ENCODE measurements around the gene RNLS.

Gene RNLS

DNA sequence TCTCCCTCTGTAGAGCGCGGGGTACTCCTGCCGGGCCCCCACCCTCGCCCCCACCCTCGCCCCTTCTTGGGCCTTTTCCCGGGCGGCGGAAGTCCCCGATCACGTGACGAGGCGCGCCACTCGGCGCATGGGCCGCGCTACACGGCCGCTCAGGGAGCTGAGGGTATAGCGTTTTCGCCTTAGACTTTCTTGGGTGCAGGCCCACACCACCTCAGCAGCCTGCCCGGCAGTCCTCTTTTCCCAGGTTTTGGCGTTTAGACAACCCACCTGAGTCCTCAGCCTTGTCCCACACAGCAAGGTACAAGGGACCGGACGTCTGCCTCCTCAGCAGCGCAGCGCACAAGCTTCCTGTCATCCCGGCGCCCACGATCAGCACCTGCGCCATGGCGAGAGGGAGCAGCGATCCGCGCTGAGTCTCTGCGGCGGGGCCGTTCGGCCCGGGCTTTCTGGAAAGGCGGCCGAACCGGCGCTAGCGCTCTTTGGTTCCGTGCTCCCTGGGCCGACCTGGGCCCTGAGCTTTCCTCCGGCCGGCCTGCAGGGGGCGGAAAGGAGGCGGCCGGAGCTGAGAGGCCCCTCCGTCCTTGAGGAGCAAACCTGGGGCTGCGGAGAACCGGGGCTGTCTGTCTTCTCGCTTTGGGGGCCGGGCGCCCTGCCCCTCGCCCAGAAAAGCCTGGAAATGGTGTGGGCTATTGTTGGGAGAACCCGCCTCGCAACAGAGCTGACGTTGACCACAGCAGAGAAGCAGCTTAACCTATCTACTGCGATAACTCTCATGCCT is at the start of gene RNLS:
TSS of gene RNLS (minus strand) at position 513 of the 778 bp plus-strand sequence.
- peak; percentile 55 for DNase-seq

DNA sequence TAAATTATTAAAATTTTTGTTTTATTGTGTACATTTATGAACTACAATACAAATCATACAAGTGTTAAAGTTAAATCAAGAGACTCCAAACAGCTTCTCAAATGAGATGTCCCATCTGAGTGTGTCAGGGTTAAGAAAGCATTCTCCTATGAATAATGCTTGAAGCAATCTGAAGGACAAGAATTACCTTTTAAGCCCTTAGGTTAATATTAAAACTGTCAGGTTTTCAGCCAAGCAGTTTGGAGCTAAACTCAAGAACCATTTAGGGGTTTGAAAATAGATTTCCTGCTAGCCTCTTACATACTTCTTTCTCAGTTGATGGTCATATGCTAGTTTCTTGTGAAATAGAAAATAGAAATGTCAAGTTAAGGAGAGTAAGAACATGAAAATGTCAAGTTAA is 41.7 kb upstream of the RNLS start:
- DNase-seq = no peak

DNA sequence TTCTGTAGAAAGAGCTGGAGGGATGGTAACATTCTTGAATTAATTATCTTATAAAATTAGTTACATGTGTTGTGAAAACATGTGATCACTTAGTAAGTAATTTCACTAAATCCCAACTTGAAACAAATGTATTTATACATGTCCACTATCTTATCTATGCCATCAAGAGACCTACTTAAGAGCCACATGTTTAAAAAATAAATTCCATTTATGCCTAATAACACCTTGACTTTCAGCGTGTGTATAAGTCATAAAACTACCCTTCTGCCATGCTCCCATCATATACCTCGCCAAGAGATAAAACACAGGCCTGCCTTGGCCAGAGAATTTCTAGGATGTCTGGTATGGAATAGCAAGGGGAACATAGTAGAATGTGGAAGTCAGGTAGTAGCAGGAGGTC is 40.7 kb upstream of the RNLS start:
- DNase-seq = no peak

DNA sequence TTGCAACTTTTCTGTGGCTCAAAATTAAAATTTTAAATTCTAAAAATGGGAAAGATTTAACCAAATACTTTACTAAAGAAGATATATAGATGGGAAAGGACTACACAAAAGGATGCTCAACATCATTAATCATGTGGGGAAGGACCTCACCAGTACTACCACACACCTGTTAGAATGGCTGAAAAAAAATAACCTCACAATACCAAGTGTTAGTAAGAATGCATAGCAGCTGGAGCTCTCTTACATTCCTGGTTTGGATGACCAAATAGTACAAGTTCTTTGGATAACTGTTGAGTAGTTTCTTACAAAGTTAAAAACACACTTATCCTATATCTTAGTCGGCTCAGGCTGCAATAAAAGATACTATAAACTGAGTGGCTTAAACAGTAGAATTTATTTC is 37.3 kb upstream of the RNLS start:
- no peak for DNase-seq

DNA sequence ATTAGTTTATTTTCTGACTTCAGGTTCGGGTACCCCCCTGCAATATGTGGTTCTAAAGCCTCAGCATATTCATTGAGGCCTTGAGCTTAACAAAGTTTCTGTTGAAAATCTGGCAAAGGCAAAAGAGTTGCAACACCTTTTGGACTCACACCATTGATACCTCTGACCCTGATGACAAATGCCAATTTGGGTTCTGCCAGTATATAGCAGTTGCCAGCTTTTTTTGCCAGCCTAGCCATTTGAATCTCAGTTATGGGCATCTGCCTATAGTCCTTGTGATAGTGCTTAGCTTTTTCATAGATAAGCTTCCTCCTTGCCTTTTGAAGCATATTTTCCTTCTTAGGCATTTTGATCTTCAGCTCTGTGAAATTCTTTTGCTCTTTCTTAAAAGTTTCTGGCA is 35.4 kb upstream of the RNLS start:
- no peak for DNase-seq

DNA sequence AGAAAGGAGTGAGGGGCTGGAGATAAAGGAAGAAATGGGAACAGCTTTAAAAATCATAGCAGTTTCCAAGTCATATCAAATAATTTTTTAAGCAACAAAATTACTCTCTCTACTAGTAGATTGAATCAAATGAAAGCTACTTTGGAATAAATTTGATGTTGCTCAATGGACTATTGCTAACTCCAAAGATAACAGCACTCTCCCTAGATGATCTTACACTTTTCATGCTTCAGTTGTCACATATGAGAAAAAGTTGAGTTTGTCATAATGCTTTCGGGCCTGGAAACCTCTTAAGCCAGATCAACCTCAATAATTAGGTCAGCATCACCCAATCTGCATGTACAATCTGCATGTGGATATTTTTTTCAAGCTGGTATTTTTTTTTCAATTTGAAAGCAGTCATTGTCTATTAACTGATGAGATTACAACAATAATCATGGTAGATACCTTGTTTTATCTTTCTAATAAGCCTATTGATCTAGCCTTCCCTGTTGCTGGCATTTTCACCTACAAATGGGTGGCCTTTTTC is 34.7 kb upstream of the RNLS start:
- DNase-seq = no peak

DNA sequence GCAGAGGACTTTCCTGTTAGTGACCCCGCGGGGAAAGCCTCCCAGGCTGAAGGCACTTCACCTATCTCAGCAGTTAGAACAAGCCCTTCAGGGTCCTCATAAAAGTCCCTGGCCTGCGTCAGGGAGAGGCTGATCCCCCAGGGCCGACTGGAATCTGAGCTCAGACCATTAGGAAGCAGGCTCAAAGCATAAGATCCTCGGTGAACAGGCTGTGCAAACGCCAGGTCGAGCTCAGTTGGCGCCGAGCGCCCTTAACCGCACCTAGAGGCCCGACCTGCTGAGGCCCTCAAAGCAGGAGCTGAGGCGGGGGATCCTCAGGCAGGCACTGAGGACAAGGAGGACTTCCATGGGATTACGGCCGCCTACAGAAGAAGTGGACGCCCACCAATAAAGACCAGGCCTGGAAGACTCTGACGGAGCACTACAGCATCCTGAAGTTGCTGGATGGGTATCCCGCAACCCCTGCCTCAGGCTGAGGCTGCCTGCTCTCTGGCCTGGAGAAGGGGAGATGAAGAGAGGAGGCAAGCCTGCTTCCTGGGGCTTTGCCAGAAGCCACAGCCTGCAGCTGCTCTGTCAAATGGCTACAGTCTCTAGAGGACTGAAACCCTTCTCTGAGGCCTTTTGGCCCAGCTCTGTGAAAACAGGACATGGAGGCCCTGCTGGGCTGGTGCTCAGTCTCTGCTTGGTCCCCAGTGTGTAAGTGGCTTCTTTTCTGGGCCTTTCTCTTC is 33.3 kb upstream of the RNLS start:
- no peak for DNase-seq

DNA sequence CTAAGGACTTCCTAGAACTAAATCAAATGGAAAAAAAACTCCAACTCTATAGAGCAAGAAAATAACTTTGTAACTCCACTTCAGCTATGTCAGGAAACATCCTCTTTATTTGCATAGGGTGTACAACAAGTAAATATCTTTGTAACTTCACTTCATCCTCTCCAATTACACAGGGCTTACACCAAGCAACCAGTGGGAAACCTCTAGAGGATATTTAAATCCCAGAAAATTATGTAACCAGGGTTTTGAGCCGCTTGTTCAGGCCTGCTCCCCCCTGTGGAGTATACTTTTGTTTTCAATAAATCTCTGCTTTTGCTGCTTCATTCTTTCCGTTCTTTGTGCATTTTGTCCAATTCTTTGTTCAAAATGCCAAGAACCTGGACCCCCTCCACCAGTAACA is 25.7 kb upstream of the RNLS start:
- no peak for DNase-seq

DNA sequence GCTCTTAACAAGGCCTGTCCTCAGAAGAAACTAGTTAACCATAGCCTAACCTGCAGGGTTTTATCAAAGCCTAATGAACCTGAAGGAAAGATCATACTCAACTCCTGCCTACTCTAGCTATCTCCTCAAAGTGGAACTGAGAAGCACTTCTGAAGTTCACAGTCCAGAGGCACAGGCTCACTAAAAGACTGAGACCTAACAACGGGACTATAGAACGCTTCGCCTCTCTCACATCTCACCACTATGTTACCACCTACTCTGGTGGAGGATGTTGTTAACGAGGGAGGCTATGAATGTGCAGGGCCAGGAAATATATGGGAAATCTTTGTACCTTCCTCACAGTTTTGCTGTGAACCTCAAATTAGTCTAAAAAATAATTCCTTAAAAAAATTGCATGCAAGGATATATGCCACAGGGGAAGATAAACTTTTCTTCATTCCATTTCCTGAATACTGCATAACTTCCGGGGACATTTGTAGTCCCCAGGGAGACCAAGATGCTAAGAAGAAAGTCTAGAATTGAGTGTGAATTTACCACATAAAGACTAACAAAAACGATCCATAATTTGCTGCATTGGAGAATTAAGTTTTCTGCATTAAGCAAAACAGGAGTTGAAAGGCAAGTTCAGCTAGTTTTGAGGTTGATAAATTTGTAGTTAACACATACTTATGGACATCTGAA is 25.1 kb upstream of the RNLS start:
- no peak for DNase-seq

DNA sequence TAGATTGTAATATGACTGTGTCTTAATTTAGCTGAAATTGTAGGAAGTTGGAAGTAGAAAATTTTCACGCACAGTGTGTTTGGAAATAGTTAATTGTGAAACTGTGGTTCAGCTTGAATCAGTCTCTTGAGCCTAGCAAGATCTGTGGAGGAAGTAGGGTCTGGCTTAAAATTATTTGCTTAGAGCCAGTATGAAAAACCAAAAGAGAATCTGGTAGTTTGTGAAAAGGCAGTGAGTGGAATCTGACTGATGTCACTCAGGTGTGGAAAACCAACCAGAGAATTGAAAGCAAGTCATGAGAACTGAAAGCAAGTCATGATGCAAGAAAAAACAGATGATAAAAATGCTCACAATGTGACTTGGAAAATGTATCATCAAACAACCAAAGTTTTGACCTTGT is 14.9 kb upstream of the RNLS start:
- DNase-seq = no peak

DNA sequence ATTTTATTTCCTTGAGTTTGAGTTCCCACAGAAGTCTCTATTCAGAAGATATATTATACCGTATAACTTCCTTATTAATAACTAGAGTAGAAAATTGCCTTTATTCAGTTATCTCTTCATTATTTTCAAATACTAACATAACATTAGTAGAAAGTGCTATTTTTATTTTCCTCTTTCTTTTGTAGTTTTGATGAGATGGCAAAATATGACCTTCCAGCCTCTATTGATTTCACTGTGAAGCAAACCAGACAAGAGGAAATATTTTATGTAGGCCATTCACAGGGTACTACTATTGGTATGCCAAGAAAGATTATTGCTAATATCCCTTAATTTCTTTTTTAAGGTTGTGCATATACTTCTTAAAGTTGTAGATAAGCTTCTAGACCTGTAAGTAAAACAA is 11.4 kb upstream of the RNLS start:
- no peak for DNase-seq

DNA sequence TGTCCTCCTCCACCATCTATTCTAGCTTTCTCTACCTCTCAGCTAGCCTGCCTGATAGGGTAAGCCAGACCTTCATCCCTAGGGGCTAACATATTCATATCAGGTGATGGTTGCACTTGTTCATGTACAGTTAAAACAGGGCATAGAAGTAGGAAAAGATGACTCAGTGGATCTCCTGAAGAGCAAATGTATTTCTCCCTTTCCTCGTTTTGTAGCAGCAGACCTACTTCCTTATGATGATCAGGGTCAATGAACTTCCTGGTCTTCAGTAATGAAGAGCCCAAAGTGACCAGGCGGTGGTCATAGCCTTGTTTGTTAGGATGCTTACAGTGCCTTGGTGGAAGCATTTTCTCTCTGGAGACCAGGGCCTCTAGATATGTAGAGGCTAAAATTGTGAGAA is 9.8 kb upstream of the RNLS start:
- DNase-seq = no peak

DNA sequence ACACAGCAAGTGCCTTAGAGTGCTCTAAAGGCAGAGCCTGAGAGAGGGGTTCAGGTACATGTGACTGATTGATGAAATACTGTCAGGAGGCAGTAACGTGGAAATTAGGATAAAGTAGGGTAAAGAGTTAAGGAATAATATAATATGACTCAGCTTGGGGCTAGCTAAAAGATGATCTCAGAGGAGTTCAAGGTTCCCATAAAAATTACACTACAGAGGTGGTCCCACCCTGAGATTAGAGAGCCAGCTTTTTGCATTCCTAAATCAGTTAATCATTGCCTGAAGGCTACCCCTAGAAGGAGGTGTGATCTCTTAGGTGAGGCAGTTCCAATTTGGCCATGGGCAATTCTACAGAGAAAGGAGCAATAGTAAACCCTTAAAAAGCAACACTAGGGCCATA is 9.3 kb upstream of the RNLS start:
- DNase-seq = no peak

DNA sequence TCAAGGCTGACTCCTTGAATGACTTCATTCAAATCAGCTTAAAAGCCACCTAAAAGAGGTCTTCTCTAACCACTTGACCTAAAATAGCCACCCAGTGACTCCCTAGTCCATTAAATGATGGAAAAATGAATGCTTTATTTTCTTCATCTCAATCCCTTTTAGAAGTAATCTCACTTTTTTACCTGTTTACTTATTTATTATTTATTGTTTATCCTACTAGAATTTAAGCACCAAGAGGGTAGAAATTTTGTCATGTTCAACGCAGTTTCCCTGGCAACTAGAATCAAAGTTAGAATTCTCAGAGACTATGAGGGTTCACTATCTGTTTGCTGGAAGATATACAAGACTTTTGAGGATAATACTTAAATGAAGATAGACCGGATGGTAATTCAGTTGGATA is 3.3 kb upstream of the RNLS start, which contains the start of gene LIPJ:
TSS of gene LIPJ (plus strand) at position 301 of the 400 bp plus-strand sequence. CDS start 3,926 bp downstream, outside the sequence.
- no peak for DNase-seq

DNA sequence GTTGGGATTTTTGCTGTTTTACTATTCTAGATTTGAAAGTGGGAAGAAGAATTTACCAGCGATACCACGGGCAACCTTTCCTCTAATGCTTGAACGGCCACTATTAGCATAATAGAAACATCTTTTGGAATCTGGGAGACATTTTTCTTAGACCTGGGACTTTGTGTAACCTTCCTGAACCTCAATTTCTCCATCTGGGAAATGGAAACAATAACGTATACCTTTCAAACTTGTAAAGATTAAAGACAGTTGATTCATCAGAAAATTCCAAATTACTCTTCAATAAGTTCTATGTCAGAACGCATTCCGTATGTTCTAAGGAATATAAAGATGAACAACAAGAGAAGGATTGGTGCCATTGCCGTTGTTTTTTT is 453 bp upstream of the RNLS start:
- DNase-seq = no peak

DNA sequence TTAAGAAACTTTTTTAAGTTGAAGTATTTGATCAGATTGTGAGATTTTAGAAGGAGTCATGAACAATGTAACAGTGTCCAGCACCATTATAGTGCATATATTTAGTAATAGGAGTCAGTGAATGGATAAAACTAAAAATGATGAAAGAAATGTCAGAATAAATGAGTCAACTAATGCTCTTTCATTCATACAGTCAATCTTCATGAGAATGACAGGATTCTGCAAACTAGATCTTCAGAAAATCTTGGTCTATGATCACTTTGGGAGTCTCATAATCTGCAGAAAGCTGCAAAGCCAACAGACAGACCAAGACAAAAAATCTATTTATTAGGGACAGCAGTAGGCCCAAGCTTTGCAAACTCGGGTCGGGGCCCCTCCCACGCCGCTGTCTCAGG is 710 bp downstream of the RNLS start:
- DNase-seq = no peak

DNA sequence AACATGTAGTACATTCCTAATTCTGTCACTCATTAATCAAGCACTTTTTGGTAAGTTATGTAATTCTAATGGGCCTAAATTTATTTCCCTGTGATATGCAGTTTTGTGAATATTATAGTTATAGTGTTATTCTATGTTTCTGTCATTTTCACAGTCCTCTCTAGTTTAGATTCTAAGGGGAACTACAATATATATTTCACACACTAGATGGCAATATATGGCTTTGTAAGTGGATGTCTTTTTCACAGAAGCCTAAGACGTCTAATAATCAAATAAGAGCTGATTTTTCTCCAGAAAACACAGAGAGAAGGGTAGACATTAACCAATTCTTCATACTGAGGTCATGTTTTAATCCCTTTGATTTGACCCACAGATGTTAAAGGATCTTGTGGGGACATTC is 18.0 kb downstream of the RNLS start:
- no peak for DNase-seq

DNA sequence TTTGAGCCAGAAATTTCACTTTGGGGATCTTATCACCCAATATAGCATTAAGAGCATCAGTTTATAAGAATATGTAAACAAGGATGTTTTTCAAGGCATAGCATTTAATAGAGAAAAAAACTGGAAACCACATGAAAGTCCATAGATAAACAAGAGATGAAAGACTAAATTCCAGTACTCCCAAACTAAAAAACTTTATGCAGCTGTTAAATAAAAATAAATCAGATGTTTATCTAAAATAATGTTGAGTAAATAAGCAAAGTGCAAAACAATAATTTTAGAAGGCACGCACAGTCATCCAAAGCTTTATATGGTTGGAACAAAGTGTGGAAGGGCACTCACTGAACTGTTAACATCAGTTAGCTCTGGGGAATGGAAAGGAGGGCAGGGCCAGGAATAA is 21.0 kb downstream of the RNLS start:
- no peak for DNase-seq

DNA sequence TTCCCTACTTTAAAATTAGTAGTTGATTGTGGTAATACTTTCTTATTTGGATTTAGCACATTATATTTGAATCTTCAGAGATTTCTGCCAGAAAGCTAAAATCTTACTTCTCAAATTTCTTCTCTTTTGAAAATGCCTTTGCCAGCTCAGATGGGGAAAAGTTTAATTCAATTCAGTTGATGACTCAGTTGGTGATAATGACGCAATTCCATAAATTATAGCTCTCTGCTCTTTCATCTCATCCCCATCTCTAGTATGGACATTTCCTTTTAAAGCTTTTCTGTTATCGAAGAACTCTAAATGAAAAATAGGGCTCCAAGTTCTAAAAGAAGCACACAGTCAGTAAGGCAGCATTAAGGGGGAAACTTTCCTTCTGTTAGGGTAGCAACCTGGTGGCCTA is 25.5 kb downstream of the RNLS start:
- DNase-seq = no peak

DNA sequence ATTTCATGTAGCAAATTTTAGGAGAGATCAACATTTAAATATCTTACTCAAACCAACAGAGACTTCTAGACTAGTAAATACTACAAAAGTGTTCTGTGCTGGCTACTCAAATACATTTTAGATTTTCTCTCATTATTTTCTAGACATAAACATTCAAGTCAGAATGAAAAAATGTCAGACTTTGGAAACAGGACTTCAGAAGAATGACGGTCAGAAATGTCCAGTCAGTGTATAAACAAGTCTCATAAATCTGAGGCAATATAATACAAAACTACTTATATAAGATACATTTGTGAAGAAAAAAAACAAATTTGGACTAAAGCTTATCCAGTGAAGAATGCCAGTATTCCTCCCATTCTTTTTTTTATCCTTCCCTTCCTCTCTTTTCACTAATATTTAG is 25.9 kb downstream of the RNLS start:
- DNase-seq = no peak

DNA sequence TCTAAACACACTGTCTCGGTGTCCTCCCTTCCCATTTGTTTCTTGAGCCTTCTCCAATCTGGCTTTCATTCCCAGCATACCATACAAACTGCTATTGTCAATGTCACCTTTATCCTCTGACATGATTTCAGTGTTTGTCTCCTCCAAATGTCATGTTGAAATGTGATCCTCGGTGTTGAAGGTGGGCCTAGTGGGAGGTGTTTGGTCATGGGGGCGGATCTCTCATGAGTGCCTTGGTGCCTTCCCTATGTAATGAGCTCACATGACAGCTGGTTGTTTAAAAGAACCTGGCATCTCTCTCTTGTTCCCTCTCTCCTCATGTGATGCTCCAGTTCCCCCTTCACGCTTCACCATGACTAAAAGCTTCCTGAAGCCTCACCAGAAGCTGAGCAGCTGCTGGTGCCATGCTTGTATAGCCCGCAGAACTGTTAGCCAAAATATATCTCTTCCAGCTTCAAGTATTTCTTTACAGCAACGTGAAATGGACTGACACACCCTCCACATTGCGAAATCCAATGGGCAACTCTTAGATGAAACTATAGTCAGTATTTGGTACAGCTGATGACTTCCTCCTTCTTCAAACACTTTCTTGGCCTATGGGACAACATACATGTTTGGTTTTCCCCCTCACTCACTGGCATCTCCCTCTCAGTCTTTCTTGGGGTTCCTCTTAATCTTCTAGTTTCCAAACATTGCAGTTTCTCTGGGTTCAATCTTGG is 27.8 kb downstream of the RNLS start:
- no peak for DNase-seq

DNA sequence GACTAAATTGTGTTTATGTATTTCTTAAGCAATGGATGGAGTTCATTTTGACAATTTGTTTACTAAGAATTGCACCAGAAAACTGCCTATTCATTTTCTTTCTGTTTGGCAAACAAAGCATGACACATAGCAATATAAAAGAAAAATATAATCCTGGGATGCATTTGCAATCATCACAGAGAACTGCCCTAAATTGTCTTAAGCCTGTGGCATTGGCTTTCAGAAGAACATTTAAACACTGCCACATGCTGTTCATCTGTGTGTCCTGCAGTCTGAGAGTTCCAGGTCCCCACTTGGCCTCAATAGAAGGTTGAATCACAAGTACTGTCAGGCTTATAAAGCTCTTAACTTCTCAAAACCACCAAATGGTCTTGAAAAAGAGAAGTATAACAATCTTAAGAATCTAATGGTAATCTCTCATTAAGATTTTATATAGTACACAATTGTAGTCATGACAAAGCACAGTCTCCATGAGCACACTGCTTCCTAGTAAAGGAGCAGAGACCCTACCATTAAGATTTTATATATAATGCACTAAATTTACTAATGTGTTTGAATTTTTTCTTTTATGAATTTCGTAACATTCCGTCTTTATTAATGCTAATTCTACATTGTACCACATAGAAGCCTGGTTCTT is 29.9 kb downstream of the RNLS start:
- DNase-seq = peak; percentile 21

DNA sequence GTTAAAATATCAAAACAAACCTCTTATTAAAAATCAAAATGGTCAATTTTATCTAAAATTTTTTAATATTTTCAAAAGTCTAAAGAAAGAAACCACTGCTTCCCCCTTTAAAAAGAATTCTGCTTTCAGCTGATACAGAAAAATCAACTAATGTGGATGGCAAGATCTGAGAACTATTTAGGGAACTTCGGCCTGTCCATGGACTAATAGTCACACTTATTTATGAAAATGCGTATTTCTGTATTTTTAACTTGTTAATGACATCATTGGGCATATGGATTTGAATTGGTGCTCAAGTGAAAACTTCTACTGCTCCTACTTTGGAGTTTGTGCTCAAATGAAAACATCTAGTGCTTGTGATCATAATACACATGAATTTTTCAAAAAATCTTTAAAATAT is 31.9 kb downstream of the RNLS start:
- no peak for DNase-seq
